Activated CD4-positive, alpha-beta T cell treated with anti-CD3 and anti-CD28 coated beads, Interleukin-10, Interleukin-2, amounts not matched to agents 100 ng/mL and 50 ng/mL, durations not matched to agents 16 hours and 8 hours (primary cell): Measurements from ENCODE around the gene PAPPA.

Experiments
- DNase-seq: peaks from one replicate; pipeline ENCODE4 v3.0.0-alpha.2; 2020

The PAPPA gene

GRCh38 chr9:116153765-116154333, at the start of gene PAPPA:
PAPPA (plus strand) TSS chr9:116153791; CDS start chr9:116154173, 382 bp downstream.
- no peak for DNase-seq

- no peak for DNase-seq
Observed at GRCh38 chr9:116103976-116104820, 49.4 kb upstream of the PAPPA start.

GRCh38 chr9:116112236-116112635, 41.4 kb upstream of the PAPPA start:
- DNase-seq: no peak

- no peak for DNase-seq
Observed at GRCh38 chr9:116115761-116116353, 37.7 kb upstream of the PAPPA start.

- no peak for DNase-seq
Observed at GRCh38 chr9:116116393-116116792, 37.2 kb upstream of the PAPPA start.

- no peak for DNase-seq
Observed at GRCh38 chr9:116123171-116123570, 30.4 kb upstream of the PAPPA start.

GRCh38 chr9:116124472-116125040, 29.0 kb upstream of the PAPPA start:
- no peak for DNase-seq

- no peak for DNase-seq
Observed at GRCh38 chr9:116133163-116133562, 20.4 kb upstream of the PAPPA start.

GRCh38 chr9:116134975-116135374, 18.6 kb upstream of the PAPPA start:
- DNase-seq: no peak

GRCh38 chr9:116137010-116137409, 16.6 kb upstream of the PAPPA start:
- no peak for DNase-seq

- DNase-seq: no peak
Observed at GRCh38 chr9:116137581-116137980, 16.0 kb upstream of the PAPPA start.

- no peak for DNase-seq
Observed at GRCh38 chr9:116141864-116142561, 11.6 kb upstream of the PAPPA start.

GRCh38 chr9:116142706-116143492, 10.7 kb upstream of the PAPPA start:
- no peak for DNase-seq

- no peak for DNase-seq
Observed at GRCh38 chr9:116144038-116144437, 9.6 kb upstream of the PAPPA start.

- no peak for DNase-seq
Observed at GRCh38 chr9:116144555-116144954, 9.0 kb upstream of the PAPPA start.

GRCh38 chr9:116145036-116145435, 8.6 kb upstream of the PAPPA start:
- DNase-seq: no peak

GRCh38 chr9:116147821-116148220, 5.8 kb upstream of the PAPPA start:
- DNase-seq: no peak

- peak; percentile 10 for DNase-seq
Observed at GRCh38 chr9:116149844-116150243, 3.7 kb upstream of the PAPPA start.

GRCh38 chr9:116151199-116151598, 2.4 kb upstream of the PAPPA start:
- no peak for DNase-seq

GRCh38 chr9:116151966-116152381, 1.6 kb upstream of the PAPPA start:
- no peak for DNase-seq

- DNase-seq: no peak
Observed at GRCh38 chr9:116152390-116152789, 1.2 kb upstream of the PAPPA start.
